ENCODE measurements around the gene RAPGEF3. TPM values are rescaled to one million over a fixed set of nuclear protein-coding genes. Genes with fewer than 3 reads are reported as not detected.

The RAPGEF3 gene
- polyA plus RNA-seq, 3 donors: 48.0 to 61.0 (median 49.6) TPM

GRCh38 chr12:47791874-47792273 lies 33.2 kb upstream of the RAPGEF3 start:
- no peak for DNase-seq (ENCODE audit: low read depth in 3 of 3, low spot score in 2 of 3)

- no peak for DNase-seq (ENCODE audit: low read depth in 3 of 3, low spot score in 2 of 3)
Measured at GRCh38 chr12:47791351-47791746, 32.7 kb upstream of the RAPGEF3 start.

- no peak for DNase-seq (ENCODE audit: low read depth in 3 of 3, low spot score in 2 of 3)
Measured at GRCh38 chr12:47790676-47791350, 32.1 kb upstream of the RAPGEF3 start.

GRCh38 chr12:47789712-47790489 lies 31.2 kb upstream of the RAPGEF3 start:
- DNase-seq (ENCODE audit: low read depth in 3 of 3, low spot score in 2 of 3): no peak

GRCh38 chr12:47789141-47789540 lies 30.5 kb upstream of the RAPGEF3 start:
- DNase-seq (ENCODE audit: low read depth in 3 of 3, low spot score in 2 of 3): no peak

- no peak for DNase-seq (ENCODE audit: low read depth in 3 of 3, low spot score in 2 of 3)
Measured at GRCh38 chr12:47787596-47788319, 29.1 kb upstream of the RAPGEF3 start.

- DNase-seq (ENCODE audit: low read depth in 3 of 3, low spot score in 2 of 3): no peak
Measured at GRCh38 chr12:47786662-47787280, 28.1 kb upstream of the RAPGEF3 start.

GRCh38 chr12:47785887-47786661 lies 27.4 kb upstream of the RAPGEF3 start:
- no peak for DNase-seq (ENCODE audit: low read depth in 3 of 3, low spot score in 2 of 3)

- no peak for DNase-seq (ENCODE audit: low read depth in 3 of 3, low spot score in 2 of 3)
Measured at GRCh38 chr12:47785036-47785886, 26.6 kb upstream of the RAPGEF3 start.

GRCh38 chr12:47783821-47784819 lies 25.4 kb upstream of the RAPGEF3 start:
- no peak for DNase-seq (ENCODE audit: low read depth in 3 of 3, low spot score in 2 of 3)

GRCh38 chr12:47783024-47783755 lies 24.5 kb upstream of the RAPGEF3 start:
- no peak for DNase-seq (ENCODE audit: low read depth in 3 of 3, low spot score in 2 of 3)

GRCh38 chr12:47782372-47782770 lies 23.7 kb upstream of the RAPGEF3 start:
- DNase-seq (ENCODE audit: low read depth in 3 of 3, low spot score in 2 of 3): no peak

- DNase-seq (ENCODE audit: low read depth in 3 of 3, low spot score in 2 of 3): no peak
Measured at GRCh38 chr12:47781479-47782371, 23.0 kb upstream of the RAPGEF3 start.

GRCh38 chr12:47779943-47780504 lies 21.3 kb upstream of the RAPGEF3 start:
- no peak for DNase-seq (ENCODE audit: low read depth in 3 of 3, low spot score in 2 of 3)

GRCh38 chr12:47779301-47779942 lies 20.7 kb upstream of the RAPGEF3 start:
- DNase-seq (ENCODE audit: low read depth in 3 of 3, low spot score in 2 of 3): peak; percentile 76 to 83 (median 76)

GRCh38 chr12:47778881-47779280 lies 20.2 kb upstream of the RAPGEF3 start:
- DNase-seq (ENCODE audit: low read depth in 3 of 3, low spot score in 2 of 3): no peak

Data from right renal cortex interstitium (tissue), 3 donors.